ENCODE data around the gene SPATA24.

- TF ChIP-seq CTCF (IDR thresholded peaks at IDR 0.05; ENCODE audit: poor library complexity, severe bottlenecking) = no peak
- TF ChIP-seq REST (IDR thresholded peaks at IDR 0.05; ENCODE audit: borderline replicate concordance) = no peak
- no peak for TF ChIP-seq EZH2 (IDR thresholded peaks at IDR 0.05; ENCODE audit: borderline replicate concordance, insufficient read depth, low read length, poor library complexity, severe bottlenecking)
- TF ChIP-seq SMC3 (conservative IDR thresholded peaks at IDR 0.05; ENCODE audit: poor library complexity) = no peak
- TF ChIP-seq TAF1 (IDR thresholded peaks at IDR 0.05; ENCODE audit: low read depth) = no peak
- TF ChIP-seq RAD21 (conservative IDR thresholded peaks at IDR 0.05) = no peak
- TF ChIP-seq POLR2AphosphoS5 (IDR thresholded peaks at IDR 0.05) = no peak
- no peak for TF ChIP-seq EP300 (conservative IDR thresholded peaks at IDR 0.05; ENCODE audit: poor library complexity, severe bottlenecking)
Observed at GRCh38 chr5:139407517-139407916, 3.6 kb upstream of the SPATA24 start.

Measured in neural cell (in vitro differentiated cells).